Measurements from ENCODE around the gene DPP8. TPM values are rescaled to one million over a fixed set of nuclear protein-coding genes. Genes with fewer than 3 reads are reported as not detected.

The DPP8 gene
- total and polyA plus RNA-seq, 10 of the 15 experiments (the other 5 are each of a cell fraction or from before 2014, with no cell fraction given): 12.0 to 30.6 (median 24.3) TPM

GRCh38 chr15:65518633-65519285 lies 1.3 kb upstream of the DPP8 start:
- no peaks in the 10 kb centered on the region for H3K9me3 ChIP-seq (replicated peaks; ENCODE audit: control insufficient read depth, insufficient read depth, low read length)
- intact Hi-C loops (cut with micrococcal nuclease; ENCODE audit: unreplicated experiment) (no loop called here), in situ Hi-C loops (cut with MboI) (no loop called here)
- H3K36me3 ChIP-seq (ENCODE audit: control insufficient read depth in 2 of 2, insufficient read depth in 2 of 2, low read length in 1 of 2): peaks cover 0 to 5% of the 10 kb centered on the region in 2 experiments; a peak in 2 of 4 replicates
- H4K20me1 ChIP-seq (ENCODE audit: control insufficient read depth, insufficient read depth): no peaks in the 10 kb centered on the region
- POLR2A ChIA-PET: interaction anchor here (0.6 to 1.1 kb wide), 4 partner anchors 9 to 254 kb away, joined by 3 to 6 read pairs (median 4); partner anchors contain the start of gene HACD3
- peaks cover 3% of the 10 kb centered on the region for H3K4me1 ChIP-seq (ENCODE audit: control insufficient read depth, insufficient read depth, low read length)
- FAIRE-seq (no peak), ATAC-seq (no peak), DNase-seq (ENCODE audit: low read depth, low spot score) (no peak)
- H2AFZ ChIP-seq (ENCODE audit: control insufficient read depth, low read depth, low read length): no peak overlapping the region
- RAD21 ChIA-PET (ENCODE audit: unreplicated experiment): interaction anchor here (0.6 kb wide), 1 partner anchor 27 kb away, joined by 4 read pairs; no protein-coding TSS in a partner anchor
- H3K4me3 ChIP-seq: no peak overlapping the region
- no peaks in the 10 kb centered on the region for H3K27me3 ChIP-seq (replicated peaks in 1 of 2; ENCODE audit: control insufficient read depth in 2 of 2, insufficient read depth in 2 of 2, low read length in 1 of 2)
- H3K79me2 ChIP-seq (ENCODE audit: control insufficient read depth, insufficient read depth, low read length): peaks cover 32% of the 10 kb centered on the region
- TF ChIP-seq YY1 (IDR thresholded peaks at IDR 0.05; ENCODE audit: low read depth, low read length): no peak
- no peak for TF ChIP-seq HDAC6 (IDR thresholded peaks at IDR 0.05; ENCODE audit: unreplicated experiment)
- no peak for TF ChIP-seq BCLAF1 (IDR thresholded peaks at IDR 0.05)
- no peak for TF ChIP-seq IRF5 (IDR thresholded peaks at IDR 0.05; ENCODE audit: borderline replicate concordance)
- no peak for TF ChIP-seq CHD4 (IDR thresholded peaks at IDR 0.05)
- no peak for TF ChIP-seq ZNF384 (IDR thresholded peaks at IDR 0.05; ENCODE audit: borderline replicate concordance, low read depth, low read length)
- TF ChIP-seq POLR2A (IDR thresholded peaks at IDR 0.05; ENCODE audit: low read depth, low read length): no peak
- no peak for TF ChIP-seq POLR2AphosphoS5 (IDR thresholded peaks at IDR 0.05; ENCODE audit: low read length)
- TF ChIP-seq ATF7 (IDR thresholded peaks at IDR 0.05; ENCODE audit: low read depth): no peak
- TF ChIP-seq JUNB (IDR thresholded peaks at IDR 0.05): no peak
- no peak for TF ChIP-seq GATAD2B (conservative IDR thresholded peaks at IDR 0.05; ENCODE audit: low read depth)
- no peak for TF ChIP-seq SMAD5 (IDR thresholded peaks at IDR 0.05; ENCODE audit: low read depth)
- TF ChIP-seq YBX1 (IDR thresholded peaks at IDR 0.05): no peak
- TF ChIP-seq SIN3A (IDR thresholded peaks at IDR 0.05; ENCODE audit: low read depth, low read length): no peak
- no peak for TF ChIP-seq FOXM1 (IDR thresholded peaks at IDR 0.05; ENCODE audit: low read depth, low read length)
- TF ChIP-seq POU2F2 (IDR thresholded peaks at IDR 0.05; ENCODE audit: borderline replicate concordance, low read depth, low read length): no peak
- no TSS peak for BruUV-seq (replicated peaks)
- CTCF ChIA-PET: interaction anchor here (0.6 to 1.0 kb wide), 5 partner anchors 10 to 79 kb away, joined by 3 to 5 read pairs (median 3); partner anchors contain the start of gene HACD3
- 70% methylated on average over 4 of the region's 4 CpGs for WGBS (ENCODE audit: insufficient coverage, insufficient replicate concordance, low lambda C conversion rate, missing lambda C conversion rate)
- SMC1A ChIA-PET (ENCODE audit: uncharacterized antibody, unreplicated experiment): interaction anchor here (0.8 kb wide), 1 partner anchor 92 kb away, joined by 3 read pairs; the partner anchor contains the start of gene INTS14
- H3K27ac ChIP-seq (ENCODE audit: control insufficient read depth, insufficient read depth): no peak overlapping the region
- H3K9ac ChIP-seq (ENCODE audit: control insufficient read depth, insufficient read depth, low read length): no peak overlapping the region
- H3K4me2 ChIP-seq (ENCODE audit: control insufficient read depth, insufficient read depth): no peak overlapping the region
